Caki2 (cell line): ENCODE results near the gene BAZ2B. TPM values are rescaled to one million over a fixed set of nuclear protein-coding genes. Genes with fewer than 3 reads are reported as not detected.
"Not testable (repeated sequence)": the region's sequence is repeated elsewhere in the genome, so short reads cannot be mapped to it uniquely, and the experiment has no call there.

Source experiments
- DNase-seq: peaks from one replicate; pipeline ENCODE4 v3.0.0-alpha.2; 2015; ENCODE audit warnings: low read depth
- in situ Hi-C: cut with HindIII; loops from 2 replicates; pipeline ENCODE4 v1.10.0; 2016; ENCODE audit warnings: low sequenced_read_pairs, low pct_unique_long_range_greater_than_20kb, mixed read lengths
- total RNA-seq: library from RNA; depleted of rRNA; stranded (reverse); fragments of >200 nt; shearing (Covaris generic); gene quantifications from 2 replicates; pipeline ENCODE4 v1.2.3, GENCODE V29; 2014; ENCODE audit warnings: low replicate concordance

BAZ2B gene
- total RNA-seq, 1 experiment from 2014 or later, result 8.4 TPM

DNA sequence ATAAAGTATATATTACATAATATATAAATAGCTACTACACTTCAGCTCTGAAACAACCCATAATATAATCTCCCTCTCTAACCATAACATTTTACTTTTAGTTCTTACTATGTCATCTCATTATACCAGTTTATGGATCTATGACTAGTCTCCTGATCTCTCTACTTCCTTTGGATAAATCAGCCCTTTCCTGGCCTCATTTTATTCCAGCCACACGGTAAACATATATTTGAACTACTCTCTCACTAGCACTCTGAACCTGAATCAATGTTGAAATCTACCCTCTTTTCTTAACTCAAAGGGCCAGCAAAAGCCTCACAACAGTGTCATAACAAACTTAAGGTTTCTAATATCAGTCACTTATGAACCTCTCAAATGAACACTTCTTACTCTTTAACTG is 62.6 kb downstream of the BAZ2B start:
- in situ Hi-C loops, result no loop called here
- no peak for DNase-seq

DNA sequence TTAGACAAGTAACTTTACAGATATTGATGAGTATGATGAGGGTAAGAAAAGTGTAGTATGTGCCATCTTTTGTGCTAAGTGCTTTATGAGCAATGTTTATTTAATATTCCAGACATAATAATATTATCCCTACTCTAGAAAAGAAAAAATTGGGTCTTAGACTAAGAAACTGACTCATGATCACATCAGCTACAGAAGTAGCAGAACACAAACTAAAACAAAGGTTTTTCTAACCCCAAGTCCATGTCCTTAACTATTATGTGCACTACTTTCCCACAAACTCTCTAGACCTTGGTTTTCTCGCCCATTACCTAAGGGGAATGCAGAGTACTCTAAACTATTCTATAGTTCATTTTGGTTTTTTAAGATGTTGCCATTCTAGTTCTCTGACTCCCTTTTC is 64.5 kb downstream of the BAZ2B start:
- no peak for DNase-seq
- in situ Hi-C loops, result no loop called here

DNA sequence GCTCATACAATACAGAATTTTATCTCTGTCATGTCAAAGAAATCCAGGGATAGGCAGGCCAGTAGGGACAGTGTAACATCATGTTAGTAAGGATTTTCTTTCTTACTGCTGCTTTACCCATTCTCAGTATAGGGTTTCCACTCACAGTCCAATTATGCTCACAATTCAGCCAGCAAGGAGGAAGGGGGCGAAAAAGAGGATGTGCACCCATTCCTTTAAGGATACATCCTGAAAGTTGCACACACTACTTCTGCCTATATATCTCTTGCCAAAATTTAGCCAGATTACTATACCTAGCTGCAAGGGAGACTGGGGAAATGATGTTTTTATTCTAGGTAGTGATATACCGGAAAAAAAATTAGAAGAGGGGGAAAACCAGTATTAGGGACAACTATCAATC is 66.1 kb downstream of the BAZ2B start:
- DNase-seq, result no peak
- in situ Hi-C loops, result no loop called here

DNA sequence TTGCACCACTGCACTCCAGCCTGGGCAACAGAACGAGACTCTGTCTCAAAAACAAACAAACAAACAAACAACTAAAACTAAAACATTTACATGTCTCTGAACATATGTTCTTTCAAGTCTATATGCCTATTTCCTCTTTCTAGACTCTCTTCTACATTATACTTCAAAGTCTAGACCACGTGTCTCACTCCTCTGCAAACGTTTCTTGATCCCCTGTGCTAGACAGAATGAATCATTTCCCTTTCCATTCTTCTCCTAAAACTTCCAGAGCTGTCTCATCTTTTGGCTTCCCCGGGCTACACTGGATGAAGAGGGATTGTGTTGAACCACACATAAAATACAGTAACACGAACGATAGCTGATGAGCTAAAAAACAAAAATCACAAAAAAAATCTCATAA is 67.1 kb downstream of the BAZ2B start:
- in situ Hi-C loops, result no loop called here
- DNase-seq, result no peak

DNA sequence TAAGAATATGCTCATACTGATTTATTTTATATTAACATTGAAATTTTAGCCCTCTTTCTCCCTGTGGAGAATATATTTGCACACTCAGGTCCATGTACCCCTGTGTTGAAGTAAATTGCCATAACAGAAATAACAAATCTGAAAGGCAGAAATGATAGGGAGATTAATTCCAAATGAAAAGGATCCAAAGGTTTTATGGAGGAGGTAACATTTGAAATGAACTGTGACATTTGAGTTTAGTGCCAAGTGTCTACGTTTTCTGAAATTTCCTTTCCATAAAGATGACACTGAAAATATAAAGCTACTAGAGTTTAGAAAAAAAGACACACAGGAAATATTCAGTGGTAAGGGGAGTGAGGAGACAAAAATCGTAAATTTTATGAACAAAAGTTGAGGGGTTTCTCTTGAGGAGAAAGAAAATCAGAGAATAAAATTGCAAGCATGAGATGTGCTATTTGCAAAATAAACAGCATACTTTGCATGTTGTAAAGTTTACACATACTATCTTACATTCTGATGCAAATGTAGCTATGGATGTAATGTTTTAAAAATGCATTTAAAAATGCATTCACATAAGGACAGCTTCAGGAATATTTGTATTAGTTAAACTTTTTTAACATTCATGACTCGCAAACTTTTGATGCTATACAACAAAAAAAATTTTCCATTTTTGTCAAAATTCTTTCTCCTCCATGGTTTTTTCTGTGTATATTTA is 69.5 kb downstream of the BAZ2B start:
- in situ Hi-C loops, result no loop called here
- no peak for DNase-seq

DNA sequence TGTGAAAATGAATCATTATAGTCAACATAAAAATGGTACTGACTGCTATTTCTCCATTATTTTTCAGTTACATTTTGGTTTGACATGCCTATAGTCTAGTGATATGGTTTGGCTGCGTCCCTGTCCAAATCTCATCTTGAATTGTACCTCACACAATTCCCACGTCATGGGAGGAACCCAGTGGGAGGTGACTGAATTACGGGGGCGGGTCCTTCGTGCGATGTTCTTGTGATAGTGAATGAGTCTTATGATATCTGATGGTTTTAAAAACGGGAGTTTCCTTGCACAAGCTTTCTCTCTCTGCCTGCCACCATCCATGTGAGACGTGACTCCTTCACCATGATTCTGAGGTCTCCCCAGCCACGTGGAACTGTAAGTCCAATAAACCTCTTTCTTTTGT is 70.3 kb downstream of the BAZ2B start:
- DNase-seq, result no peak
- in situ Hi-C loops, result no loop called here

DNA sequence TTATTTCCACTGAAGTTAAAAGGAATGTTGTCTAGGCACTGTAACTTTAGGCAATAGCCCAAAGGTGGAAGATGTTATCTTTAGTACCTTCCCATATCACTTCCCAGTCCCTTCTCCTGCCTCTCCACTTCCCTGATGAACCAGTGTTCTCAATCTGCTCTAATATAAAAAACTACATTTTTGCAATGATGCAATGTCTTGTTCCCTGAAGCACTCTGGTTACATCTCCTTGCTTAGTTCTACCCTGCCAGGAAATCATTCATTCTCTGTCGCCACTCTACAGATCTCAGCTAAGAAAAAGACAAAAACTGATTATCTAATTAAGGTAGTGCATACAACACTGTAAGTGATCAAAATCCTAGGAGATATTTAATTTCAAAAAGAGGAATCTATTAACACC is 71.3 kb downstream of the BAZ2B start:
- in situ Hi-C loops, result no loop called here
- no peak for DNase-seq

DNA sequence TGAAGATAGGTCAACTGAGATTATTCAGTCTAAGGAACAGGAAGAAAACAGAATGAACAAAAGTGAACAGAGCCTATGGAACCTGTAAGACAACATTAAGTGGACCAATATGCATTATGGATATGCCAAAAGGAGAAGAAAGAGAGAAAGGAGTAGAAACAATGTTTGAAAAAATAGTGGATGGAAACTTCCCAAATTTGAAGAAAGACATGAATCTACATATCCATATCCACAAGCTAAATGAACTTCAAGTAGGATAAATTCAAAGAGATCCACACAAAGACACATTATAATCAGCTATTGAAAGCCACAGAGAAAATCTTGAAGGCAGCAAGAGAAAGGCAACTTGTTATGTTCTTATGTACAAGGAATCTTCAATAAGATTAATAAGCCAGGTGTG is 74.2 kb downstream of the BAZ2B start:
- in situ Hi-C loops, result no loop called here
- no peak for DNase-seq

DNA sequence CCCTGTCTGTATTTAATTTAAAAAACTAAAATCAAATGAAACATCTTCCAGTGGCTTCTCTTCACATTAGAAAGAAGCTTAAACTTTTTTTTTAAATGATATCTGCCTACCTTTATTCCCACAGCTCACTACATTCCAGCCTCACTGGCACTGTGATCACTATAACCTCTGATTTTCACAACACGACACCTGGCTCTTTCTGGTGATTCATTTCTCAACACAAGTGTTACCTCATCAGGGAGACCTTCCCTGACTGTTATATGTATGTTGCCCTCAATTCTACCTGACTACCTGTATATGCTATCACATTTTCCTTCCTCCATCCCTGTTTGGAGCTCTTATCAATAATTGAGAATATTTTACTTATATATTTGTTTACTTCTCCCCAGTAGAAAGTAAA is 76.6 kb downstream of the BAZ2B start:
- DNase-seq, result no peak
- in situ Hi-C loops, result no loop called here

DNA sequence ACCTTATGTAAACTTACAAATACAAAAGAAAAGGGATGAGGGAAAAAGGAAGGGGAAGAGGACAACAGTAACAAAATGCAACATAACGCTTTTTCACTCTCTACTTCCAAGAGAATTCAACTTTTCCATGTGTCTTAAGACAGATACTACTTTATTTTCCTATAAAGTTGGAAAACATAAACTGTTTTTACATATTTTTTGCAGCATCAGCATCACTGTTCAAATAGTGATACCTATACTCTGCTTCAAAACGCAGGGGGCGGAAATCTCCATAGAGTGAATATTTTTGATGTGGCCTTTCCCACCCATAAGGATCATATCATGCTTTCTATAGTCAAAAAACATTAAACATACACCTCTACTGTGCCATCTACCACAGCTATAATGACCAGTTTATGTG is 77.5 kb downstream of the BAZ2B start:
- in situ Hi-C loops, result no loop called here
- no peak for DNase-seq

DNA sequence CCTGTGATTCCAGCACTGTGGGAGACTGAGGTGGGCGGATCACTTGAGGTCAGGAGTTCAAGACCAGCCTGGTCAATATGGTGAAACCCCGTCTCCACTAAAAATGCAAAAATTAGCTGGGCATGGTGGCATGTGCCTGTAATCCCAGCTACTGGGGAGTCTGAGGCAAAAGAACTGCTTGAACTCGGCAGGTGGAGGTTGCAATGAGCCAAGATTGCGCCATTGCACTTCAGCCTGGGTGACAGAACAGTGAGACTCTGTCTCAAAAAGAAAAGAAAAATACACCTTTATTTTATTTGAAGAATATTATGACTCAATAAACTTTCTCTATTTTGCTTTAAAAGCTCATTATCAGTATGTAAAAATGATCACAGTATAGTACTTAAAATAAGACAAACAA is 81.1 kb downstream of the BAZ2B start:
- DNase-seq, in situ Hi-C loops: not testable (repeated sequence)

DNA sequence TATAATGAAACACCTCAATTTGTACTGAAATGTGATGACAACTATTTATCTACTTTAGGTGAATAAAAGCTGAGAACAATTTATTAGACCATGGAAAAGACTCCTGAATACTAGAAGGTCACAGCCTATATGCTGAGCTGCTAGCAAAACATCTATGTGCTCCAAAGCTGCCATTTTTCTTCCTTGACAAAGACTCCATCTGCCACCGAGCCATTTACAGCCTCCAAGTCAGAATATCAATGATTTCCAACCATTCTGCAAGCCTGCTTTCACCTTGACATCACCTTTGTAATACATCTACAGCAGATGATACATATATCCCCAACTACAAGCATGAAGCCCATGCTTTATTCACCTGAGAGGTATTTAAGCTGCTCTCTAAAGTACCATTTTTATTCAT is 84.9 kb downstream of the BAZ2B start:
- no peak for DNase-seq
- in situ Hi-C loops, result no loop called here

DNA sequence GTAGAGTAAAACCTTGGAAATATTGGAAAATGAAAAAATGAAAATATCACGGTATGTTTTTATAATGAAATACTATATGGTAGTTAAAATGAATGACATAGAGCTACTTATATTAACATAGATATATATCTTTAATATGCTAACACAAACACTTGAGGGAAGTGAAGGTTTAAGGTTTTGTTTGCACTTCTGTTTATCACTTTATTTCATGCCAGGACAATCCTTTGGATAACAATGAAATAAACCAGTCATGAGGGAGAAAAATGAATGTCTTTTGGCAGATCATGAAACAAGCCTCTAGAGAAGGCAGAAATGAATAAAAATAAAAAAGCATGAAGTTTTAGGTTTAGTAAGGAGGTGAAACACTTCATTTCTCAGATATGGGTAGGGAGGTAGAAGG is 89.9 kb downstream of the BAZ2B start:
- no peak for DNase-seq
- in situ Hi-C loops, result no loop called here

DNA sequence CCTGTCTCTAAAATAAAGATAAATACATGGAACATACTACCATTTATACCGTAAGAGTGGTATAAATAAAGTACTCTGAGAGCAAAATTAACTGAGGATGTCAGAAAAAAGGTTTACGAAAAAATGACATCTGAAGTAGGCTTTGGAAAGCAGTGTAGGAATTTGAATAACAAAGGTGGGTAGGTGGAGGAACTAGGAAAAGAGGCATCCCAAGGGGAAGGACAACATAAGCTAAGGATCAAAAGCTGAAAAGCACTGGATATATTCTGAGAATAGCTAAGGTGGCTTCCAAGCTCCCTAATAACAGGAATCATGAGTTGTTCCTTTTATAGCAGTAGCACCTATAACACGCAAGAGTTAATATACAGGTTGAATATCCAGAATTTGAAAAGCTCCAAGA is 91.3 kb downstream of the BAZ2B start:
- DNase-seq, result no peak
- in situ Hi-C loops, result no loop called here

DNA sequence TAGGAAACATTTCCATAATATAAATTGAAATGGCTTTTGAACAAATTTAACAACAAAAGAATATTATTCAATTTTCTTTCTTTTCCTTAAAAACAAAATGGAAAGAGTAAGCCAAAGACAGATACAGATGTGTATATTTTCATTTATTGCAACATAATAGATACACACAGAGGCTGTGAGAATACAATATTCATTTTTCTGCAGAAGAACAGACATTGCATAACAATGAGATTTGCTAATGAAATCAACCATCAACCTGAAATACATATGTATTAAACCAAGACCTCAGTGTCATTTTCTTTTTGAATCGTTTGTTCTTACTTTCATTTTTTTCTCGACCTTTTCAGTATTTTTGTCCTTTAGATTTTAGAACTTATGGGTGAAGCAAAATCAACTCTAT is 95.1 kb downstream of the BAZ2B start:
- in situ Hi-C loops, result no loop called here
- no peak for DNase-seq

DNA sequence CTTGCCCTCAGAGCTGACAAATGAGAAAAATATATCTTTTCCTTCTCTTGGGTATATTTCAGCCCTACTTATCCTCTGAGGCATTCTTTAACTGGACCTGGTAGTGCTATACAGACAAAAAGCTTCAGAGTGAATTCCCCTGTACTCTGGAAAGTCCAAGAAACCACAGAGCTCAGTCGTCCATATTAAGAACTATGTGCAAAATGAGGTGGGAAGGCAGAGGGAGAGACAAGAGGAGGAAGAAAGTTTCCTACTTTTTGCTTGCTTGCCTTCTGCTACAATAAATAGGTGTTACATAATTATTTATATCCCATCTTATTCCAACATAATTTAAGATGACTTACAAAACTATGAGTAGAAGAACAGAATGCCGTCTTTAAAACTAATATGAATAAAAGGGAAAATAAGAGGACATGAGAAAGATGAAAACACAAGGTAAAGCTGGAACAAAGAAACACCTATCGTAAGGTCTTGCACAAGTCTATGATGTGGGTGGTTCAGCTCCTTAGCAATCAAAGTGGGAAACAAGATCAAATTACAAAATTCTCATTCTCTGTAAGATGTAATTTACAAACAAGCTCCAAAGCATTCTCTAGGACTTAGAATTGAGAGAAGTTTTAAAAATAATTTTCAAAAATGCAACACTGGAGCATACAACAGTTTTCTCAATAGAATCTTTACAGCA is 97.9 kb downstream of the BAZ2B start:
- no peak for DNase-seq
- in situ Hi-C loops, result no loop called here

DNA sequence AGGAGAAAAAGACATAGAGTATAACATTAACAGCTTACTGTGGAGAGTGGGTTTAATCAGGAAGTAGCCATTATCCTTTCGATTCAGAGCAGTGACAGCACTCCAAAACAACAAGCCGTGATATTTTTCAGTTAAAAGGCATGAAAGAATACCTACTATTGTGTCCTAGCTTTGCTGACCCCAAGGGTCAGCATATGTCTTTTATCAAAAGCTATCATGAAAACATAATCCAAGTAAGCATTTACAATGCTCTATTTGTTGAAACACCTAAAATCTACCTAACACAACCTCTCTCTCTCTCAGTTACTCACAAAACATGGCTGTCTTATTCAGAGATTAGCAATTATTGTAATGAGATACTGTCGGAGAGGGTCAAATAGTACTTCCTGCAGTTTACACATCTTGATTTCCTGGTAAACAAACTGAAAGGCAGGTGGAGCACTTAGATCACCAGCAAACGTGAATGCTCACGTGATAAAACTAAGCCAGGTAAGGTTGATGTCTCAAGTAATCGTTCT is 100.0 kb downstream of the BAZ2B start:
- in situ Hi-C loops, result no loop called here
- DNase-seq, result peak; percentile 37

DNA sequence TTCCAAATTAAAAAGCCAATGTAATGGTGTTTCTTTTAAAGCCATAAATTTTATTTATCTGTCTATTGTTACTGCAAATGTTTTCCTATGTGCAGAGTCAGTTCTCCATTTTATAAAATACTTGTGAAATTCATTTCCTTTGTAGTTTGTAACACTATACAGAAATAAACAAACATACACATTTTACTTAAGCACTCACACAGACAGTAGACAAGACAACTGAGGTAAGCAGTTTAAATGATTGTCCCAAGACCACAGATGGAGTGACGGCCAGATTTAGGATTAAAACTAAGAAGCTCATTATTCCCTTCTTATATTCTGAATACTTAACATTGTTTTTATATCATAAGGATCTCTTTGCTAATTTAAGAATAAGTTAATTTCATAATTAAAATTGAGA is 100.9 kb downstream of the BAZ2B start:
- DNase-seq, result no peak
- in situ Hi-C loops, result no loop called here

DNA sequence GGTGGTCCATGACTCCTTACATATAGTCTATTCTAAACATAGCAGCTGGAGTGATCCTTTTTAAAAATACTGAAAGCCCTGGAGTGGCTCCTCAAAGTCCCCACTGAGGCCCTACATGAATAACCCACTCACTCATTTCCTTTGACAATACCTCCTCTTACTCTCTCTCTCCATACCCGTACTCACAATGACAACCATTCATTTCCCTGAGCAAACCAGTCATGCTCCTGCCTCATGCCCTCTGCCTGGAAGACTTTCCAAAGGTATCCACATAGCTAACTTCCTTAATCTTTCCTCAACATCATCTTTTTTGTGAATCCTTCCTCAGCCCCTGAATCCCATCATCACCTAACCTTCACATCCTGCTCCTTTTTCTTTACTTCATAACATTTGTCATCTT is 102.6 kb downstream of the BAZ2B start:
- in situ Hi-C loops, result no loop called here
- DNase-seq, result no peak

DNA sequence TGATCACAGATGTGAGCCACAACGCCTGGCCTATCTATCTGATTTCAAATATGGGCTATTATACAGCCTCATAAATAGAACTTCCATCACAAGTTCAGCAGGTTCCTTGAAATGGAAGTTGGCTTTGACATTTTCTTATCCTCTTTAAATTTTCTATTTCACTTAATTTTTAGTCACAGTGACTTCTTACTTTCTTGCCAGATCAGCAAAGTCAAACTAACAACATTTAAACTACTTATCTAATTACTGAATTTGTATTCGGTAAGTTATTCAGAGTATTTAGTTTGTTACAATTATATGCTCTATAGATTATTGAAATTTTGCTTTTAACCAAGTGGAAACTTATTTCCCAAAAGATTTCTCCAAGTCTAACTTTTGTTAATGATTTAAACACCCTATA is 108.2 kb downstream of the BAZ2B start:
- DNase-seq, result no peak
- in situ Hi-C loops, result no loop called here
